HG03460 (cell line): ENCODE results near the gene IMMP1L.
A peak's percentile ranks its signal among the peaks of the same experiment; 100 is the strongest.
"Not testable (repeated sequence)": the region's sequence is repeated elsewhere in the genome, so short reads cannot be mapped to it uniquely, and the experiment has no call there.

ENCODE experiments used
- ATAC-seq: cut with Tn5 transposase; IDR thresholded peaks from one replicate; pipeline ENCODE4 v1.9.1; 2021; ENCODE audit not compliant: unreplicated experiment

The IMMP1L gene, protein sequence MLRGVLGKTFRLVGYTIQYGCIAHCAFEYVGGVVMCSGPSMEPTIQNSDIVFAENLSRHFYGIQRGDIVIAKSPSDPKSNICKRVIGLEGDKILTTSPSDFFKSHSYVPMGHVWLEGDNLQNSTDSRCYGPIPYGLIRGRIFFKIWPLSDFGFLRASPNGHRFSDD

DNA sequence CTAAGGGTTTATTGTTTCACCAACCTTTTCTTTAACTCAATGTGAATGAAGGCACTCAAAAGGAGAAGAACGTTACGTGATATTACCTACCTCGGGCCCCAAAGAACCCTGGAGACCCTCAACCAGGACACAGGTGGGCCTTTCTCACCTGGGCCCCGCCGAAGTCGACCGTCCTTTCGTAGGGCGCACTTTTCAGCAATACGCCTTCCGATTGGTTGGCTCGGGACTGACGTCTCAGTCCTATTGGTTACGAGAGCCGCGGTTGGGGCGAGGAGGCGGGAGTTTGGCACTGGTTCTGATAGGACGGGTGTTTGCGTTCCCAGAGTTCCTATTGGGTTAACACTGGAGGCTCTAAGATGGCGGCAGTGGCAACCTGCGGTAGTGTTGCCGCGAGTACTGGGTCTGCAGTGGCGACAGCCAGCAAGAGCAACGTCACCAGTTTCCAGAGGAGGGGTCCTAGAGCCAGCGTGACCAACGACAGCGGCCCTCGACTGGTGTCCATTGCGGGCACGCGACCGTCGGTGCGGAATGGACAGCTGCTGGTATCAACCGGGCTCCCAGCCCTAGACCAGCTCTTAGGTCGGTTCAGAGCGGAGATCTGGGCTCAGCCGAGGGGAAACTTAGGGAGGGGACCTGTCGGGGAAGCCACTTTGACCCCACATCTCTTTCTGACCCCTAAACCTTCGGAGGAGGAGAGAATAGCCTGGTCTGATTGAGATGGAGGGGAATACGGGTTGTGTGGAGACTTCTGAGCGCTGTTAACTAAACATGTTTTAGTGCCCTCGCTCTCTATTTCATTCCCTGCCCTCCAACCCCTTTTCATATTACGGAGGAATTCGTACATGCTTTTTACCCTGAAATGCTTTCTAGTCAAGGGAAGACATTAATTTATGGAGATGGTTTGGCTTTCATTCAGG is at the start of gene IMMP1L, which contains the start of gene ELP4:
Gene IMMP1L (minus strand): TSS at position 194 of the 917 bp plus-strand sequence. CDS start 46,346 bp downstream, outside the sequence.
Gene ELP4 (plus strand): TSS at position 339 of the 917 bp plus-strand sequence. CDS start 18 bp downstream, at position 357.
- ATAC-seq: peak; percentile 100

- no peak for ATAC-seq
These were observed 48.6 kb upstream of the IMMP1L start for GRCh38 chr11:31558001-31558400.

GRCh38 chr11:31555938-31556337 is 46.5 kb upstream of the IMMP1L start:
- ATAC-seq: no peak

GRCh38 chr11:31542862-31543261 is 33.4 kb upstream of the IMMP1L start:
- ATAC-seq: no peak

GRCh38 chr11:31535479-31535878 is 26.1 kb upstream of the IMMP1L start:
- no peak for ATAC-seq

GRCh38 chr11:31531293-31531692 is 21.9 kb upstream of the IMMP1L start:
- no peak for ATAC-seq

GRCh38 chr11:31529701-31530100 is 20.3 kb upstream of the IMMP1L start:
- ATAC-seq: no peak

- ATAC-seq: no peak
These were observed 19.8 kb upstream of the IMMP1L start for GRCh38 chr11:31529189-31529588.

- ATAC-seq: no peak
These were observed 12.2 kb upstream of the IMMP1L start for GRCh38 chr11:31521497-31522150.

DNA sequence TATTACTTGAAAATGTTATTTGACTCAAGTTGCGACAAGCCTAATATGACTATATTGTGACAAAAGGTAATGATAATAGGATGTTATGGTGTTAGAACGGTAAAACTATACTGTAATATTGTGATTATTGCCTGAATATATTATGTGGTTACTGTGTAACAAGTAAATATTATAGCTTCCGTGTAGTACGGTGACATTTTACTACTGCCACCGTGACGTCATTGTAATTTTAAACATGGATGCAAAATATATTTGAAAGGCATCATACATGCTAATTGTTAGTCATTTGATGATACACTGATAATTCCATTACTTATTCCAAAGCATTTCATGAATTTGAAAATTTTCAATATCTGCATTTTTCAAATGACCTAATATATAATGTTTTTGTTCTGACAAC is 2.7 kb upstream of the IMMP1L start:
- ATAC-seq: no peak

DNA sequence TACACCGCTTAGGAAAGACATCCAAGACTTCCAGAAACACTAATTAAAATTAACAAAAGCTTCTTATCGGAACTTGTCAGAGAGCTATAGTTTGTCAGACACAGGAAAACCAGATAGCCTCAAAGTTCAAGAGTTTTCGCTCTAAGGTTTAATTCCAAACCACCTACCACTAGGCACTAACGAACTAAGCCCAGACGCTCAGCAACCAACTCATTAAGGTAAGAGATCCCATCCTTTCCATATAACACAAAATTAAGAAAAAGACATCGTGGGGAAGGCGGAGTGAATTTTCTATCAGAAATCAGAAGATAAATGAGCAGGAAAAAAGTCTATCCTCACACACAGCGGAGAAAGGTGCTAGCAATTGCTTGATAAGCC is 382 bp downstream of the IMMP1L start:
- peak; percentile 2 for ATAC-seq

GRCh38 chr11:31500560-31500959 is 8.9 kb downstream of the IMMP1L start:
- ATAC-seq: no peak

DNA sequence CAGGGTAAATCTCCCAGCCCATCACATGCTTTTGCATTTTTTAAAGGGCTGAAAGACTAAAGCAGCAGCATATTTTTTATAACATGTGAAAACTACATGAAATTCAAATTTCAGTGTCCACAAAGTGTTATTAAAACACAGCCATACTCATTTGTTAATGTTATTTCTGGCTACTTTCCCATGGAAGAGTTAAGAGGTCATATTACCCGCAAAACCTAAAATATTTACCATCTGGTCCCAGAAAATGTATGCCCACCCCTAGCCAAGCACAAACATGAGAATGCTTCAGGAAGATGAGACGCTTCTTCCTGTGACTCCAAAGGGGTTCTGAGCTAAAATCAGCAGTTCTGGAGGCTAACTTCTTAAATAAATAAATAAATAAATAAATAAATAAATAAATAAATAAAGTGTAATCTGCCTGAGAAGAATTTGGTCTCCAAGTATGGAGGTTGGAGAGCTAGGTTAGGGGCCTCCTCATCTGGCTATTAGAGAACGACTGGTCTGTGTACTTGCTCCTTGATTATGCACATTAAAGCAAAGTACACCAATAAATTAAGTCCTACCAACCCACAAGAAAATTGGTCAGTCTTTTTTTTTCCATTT is 9.7 kb downstream of the IMMP1L start:
- ATAC-seq: no peak

DNA sequence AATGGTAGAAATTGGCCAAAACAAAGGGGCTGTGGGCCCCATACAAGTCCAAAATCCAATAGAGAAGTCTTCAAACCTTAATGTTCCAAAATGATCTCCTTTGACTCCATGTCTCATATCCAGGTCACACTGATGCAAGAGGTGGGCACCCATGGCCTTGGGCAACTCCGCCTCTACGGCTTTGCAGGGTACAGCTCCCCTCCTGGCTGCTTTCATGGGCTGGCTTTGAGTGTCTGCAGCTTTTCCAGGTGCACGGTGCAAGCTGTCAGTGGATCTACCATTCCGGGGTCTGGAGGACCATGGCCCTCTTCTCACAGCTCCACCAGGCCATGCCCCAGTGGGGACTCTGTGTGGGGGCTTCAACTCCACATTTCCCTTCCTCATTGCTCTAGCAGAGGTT is 15.7 kb downstream of the IMMP1L start:
- ATAC-seq: not testable (repeated sequence)

DNA sequence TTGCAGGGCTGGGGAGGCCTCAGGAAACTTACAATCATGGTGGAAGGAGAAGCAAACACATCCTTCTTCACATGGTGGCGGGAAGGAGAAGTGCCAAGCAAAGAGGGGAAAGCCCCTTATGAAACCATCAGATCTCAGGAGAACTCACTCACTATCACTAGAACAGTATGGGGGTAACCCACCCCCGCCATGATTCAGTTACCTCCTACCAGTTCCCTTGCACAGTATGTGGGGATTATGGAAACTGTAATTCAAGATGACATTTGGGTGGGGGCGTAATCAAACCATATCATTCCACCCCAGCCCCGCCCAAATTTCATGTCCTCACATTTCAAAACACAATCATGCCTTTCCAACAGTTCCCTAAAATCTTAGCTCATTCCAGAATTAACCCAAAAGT is 16.2 kb downstream of the IMMP1L start:
- ATAC-seq: no peak

DNA sequence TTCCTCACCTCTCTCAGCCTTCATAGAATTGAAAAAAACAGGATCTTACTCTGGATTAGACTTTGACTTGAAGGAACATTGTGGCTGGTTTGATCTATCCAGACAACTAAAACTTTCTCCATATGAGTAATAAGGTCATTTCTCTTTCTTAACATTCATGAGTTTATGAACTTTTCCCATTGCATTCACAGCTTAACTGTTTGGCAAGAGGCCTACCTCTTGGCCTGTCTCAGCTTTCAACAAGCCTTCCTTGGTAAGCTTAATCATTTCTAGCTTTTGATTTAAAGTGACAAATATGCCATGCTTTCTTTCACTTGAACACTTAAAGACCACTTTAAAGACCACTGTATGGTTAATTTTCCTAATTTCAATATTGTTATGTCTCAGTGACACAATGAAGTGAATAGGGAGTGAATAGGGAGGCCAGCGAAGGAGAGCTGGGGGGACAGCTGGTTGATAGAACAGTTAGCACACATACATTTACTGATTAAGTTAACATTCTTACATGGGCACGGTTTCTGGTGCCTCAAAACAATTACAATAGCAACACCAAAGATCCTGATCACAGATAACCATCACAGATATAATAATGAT is 17.0 kb downstream of the IMMP1L start:
- ATAC-seq: no peak

DNA sequence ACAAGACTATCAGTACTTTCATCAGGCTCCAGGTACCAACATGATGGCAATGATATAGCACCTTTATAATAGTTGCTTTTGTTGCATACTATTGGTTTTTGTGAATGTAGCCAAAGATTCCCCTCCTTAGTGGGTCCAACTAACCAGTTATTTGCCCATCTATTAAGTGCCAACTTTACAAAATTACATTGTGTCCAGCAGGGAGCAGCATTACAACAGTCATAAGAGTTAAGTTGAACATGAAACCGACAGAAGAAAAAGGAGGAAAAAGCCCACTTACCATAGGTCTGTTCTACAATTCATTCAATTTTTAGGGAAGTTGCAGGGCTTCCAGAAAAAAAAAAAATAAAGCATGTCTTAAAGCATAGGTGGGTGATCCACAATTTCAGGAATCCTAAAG is 21.6 kb downstream of the IMMP1L start:
- no peak for ATAC-seq

- no peak for ATAC-seq
These were observed 24.9 kb downstream of the IMMP1L start for GRCh38 chr11:31484497-31484896.

- no peak for ATAC-seq
These were observed 28.5 kb downstream of the IMMP1L start for GRCh38 chr11:31480930-31481329.

DNA sequence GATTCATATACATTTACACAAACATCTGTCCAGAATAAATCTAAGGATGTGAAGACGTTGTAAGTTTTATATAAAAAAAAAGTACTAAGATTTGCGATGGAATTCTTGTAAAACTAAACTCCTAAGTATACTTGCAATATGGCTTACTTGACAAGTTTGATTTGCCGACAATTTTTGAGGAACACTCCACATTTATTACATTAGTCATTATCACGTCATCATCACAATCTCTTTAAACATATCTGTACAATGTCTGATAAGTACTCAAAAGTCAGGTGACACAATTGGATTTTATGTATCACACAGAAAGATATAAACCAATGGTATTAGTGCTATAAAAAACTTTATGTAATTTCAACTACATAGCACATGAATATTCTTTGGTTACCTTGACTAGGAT is 30.4 kb downstream of the IMMP1L start:
- no peak for ATAC-seq

DNA sequence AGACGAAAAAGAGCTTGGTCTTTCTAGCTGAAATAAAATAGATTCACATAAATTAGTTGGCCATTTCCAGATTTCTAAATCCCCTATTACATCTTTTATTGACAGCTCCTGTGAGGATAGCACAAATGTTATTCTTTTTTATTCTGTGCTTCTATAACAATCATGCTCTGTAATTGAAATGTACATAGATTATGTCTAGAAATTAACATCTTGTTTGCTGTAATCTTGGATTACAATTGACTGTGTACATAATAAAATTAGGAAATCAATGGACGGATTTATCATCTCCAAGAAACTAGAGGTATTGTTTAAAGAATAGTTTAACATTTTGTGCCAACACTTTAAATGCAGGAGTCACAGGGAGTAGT is 31.2 kb downstream of the IMMP1L start:
- ATAC-seq: no peak
